ENCODE measurements around the gene ZNF280B.

The ZNF280B gene

DNA sequence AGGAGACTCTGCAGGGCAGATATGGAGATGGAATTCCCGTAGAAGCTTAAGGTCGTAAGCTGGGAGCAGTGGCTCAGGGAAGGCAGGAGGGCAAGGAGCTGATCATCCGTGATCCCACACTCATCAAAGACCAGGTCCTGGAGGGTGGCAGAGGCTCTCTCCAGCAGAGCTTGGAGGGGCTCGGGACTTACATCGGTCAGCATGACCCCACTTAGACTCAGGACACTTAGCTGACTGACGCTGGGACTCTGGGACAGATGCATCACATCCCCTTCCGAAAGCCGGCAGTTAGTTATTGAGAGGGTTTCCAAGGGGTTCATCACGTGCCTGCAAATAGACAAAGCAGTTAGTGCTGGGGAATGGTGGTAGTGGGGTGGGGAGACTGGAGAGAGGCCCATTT is 39.8 kb upstream of the ZNF280B start:
- Histone ChIP-seq H3K27me3 (replicated peaks; ENCODE audit: control insufficient read depth, insufficient read depth, low read length) (no peaks in the 10 kb centered on the region), H3K36me3 (ENCODE audit: control insufficient read depth, insufficient read depth, low read length) (no peaks in the 10 kb centered on the region), H3K4me3 (replicated peaks; ENCODE audit: low read depth, low read length) (no peak overlapping the region)
- no peak for DNase-seq (ENCODE audit: extremely low read depth, insufficient read length)
- no peak for TF ChIP-seq CTCF (IDR thresholded peaks at IDR 0.05; ENCODE audit: insufficient read depth, low read length, poor library complexity, severe bottlenecking)

DNA sequence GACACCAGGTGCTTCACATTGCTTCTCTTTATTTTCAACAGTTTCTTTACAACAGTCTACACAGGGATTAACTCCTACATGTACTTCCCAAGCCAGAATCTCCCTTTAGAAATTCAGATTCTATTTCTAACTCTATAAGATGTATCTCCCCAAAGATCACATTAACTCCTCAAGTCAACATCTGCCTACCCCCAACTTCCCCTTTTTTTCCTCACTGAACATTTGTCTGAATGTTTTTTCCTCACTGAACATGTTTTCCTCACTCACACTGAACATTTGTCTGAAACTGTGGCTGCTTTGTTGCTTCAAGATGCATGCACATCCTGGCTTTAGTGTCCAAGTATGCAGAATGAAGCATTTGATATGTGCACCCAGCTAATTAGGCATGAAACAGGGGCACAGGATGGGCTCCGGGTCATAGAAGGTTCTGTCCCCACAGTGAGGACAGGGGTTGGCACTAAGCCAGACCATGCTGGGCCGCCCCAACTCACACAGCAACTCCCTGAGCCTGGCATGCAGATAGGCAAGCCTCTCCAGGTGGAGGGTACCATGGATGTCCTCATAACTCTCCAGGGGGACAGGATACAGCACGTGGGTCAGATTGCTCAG is 39.3 kb upstream of the ZNF280B start:
- H3K27me3 ChIP-seq (replicated peaks; ENCODE audit: control insufficient read depth, insufficient read depth, low read length) = no peaks in the 10 kb centered on the region
- H3K36me3 ChIP-seq (ENCODE audit: control insufficient read depth, insufficient read depth, low read length) = no peaks in the 10 kb centered on the region
- no peak for DNase-seq (ENCODE audit: extremely low read depth, insufficient read length)
- H3K4me3 ChIP-seq (replicated peaks; ENCODE audit: low read depth, low read length) = no peak overlapping the region
- no peak for TF ChIP-seq CTCF (IDR thresholded peaks at IDR 0.05; ENCODE audit: insufficient read depth, low read length, poor library complexity, severe bottlenecking)

DNA sequence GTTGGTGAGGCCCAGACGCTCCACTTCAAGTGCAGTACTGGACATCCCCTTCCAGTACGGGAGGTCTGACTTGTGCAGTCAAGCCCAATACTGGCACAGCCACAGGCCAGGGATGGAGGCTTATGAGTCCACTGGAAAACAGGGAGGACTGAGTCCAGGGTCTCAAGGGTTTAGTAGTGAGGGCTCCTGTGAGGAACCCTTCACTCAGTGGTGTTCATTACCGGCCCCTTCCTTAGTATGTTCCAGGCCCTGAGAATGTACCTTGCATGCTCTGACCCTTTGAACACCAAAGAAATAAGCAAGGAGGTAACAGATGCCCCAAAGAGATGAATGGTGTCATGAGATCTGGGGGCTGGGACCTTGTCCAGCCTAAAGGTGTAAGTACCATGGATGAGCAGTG is 38.7 kb upstream of the ZNF280B start:
- no peak for DNase-seq (ENCODE audit: extremely low read depth, insufficient read length)
- TF ChIP-seq CTCF (IDR thresholded peaks at IDR 0.05; ENCODE audit: insufficient read depth, low read length, poor library complexity, severe bottlenecking) = no peak
- H3K4me3 ChIP-seq (replicated peaks; ENCODE audit: low read depth, low read length) = no peak overlapping the region
- H3K27me3 ChIP-seq (replicated peaks; ENCODE audit: control insufficient read depth, insufficient read depth, low read length) = no peaks in the 10 kb centered on the region
- H3K36me3 ChIP-seq (ENCODE audit: control insufficient read depth, insufficient read depth, low read length) = no peaks in the 10 kb centered on the region

DNA sequence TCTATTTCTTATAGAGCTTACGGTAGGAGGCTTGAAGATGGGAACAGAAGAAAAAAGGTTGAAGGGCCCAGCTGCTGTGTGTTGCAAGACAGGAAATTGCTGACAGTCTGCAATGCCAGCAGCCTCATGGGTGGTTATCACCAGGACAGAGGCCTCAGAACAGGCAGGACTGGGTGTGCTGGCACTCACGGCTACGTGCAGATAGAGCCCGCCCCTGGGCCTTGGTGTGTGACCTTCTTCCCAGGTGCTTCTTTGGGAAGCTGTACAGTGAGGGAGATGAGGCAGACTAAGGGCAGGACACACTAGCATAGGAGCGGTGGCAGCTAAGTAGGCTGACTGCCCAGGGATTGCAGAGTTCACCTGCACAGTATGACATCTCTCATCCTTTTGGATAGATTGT is 37.9 kb upstream of the ZNF280B start:
- H3K36me3 ChIP-seq (ENCODE audit: control insufficient read depth, insufficient read depth, low read length) = no peaks in the 10 kb centered on the region
- H3K4me3 ChIP-seq (replicated peaks; ENCODE audit: low read depth, low read length) = no peak overlapping the region
- no peak for DNase-seq (ENCODE audit: extremely low read depth, insufficient read length)
- TF ChIP-seq CTCF (IDR thresholded peaks at IDR 0.05; ENCODE audit: insufficient read depth, low read length, poor library complexity, severe bottlenecking) = no peak
- no peaks in the 10 kb centered on the region for H3K27me3 ChIP-seq (replicated peaks; ENCODE audit: control insufficient read depth, insufficient read depth, low read length)

- no peak for DNase-seq (ENCODE audit: extremely low read depth, insufficient read length)
- H3K27me3 ChIP-seq (replicated peaks; ENCODE audit: control insufficient read depth, insufficient read depth, low read length) = no peaks in the 10 kb centered on the region
- no peak overlapping the region for H3K4me3 ChIP-seq (replicated peaks; ENCODE audit: low read depth, low read length)
- no peak for TF ChIP-seq CTCF (IDR thresholded peaks at IDR 0.05; ENCODE audit: insufficient read depth, low read length, poor library complexity, severe bottlenecking)
- H3K36me3 ChIP-seq (ENCODE audit: control insufficient read depth, insufficient read depth, low read length) = no peaks in the 10 kb centered on the region
Measured at GRCh38 chr22:22545084-22545483, 36.5 kb upstream of the ZNF280B start.

All from GM06990 (cell line).